GM21360 (cell line): ENCODE measurements around the gene NR6A1.

Experiments used
- ATAC-seq: cut with Tn5 transposase; IDR thresholded peaks from one replicate; pipeline ENCODE4 v1.9.1; 2021; ENCODE audit warnings: mild to moderate bottlenecking, moderate library complexity; ENCODE audit not compliant: unreplicated experiment

NR6A1 gene

DNA sequence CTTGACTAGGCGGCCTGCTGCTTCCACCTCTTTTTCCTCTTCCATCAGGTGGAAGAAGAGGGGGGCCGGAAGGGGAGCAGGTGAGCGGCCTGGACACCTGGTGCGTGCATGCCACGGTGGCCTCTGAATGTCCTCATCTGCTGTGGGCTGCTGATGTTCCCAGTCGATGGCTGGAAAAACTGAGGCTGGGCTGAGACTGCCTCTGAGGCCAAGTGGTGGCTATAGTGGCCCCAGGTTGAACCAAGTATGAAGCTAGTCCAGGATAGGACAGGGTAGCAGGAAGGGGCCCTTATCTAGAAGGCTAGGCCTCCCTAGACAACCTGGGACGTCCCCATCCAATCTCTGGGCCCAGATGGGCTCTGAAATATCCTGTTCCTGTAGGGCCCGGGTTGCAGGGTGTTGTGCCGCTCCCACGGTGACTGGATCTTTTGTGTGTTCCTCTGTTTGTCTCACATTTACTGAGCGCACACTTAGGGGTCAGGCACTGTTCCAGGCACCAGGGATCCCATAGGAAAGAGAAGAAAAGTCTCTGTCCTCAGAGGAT, 263.2 kb downstream of the NR6A1 start:
- no peak for ATAC-seq

GRCh38 chr9:124506931-124507879, 263.9 kb downstream of the NR6A1 start, which contains the start of gene NR5A1:
TSS of gene NR5A1 (minus strand) at chr9:124507399. CDS start at chr9:124503395, 4,004 bp downstream.
- ATAC-seq = no peak

DNA sequence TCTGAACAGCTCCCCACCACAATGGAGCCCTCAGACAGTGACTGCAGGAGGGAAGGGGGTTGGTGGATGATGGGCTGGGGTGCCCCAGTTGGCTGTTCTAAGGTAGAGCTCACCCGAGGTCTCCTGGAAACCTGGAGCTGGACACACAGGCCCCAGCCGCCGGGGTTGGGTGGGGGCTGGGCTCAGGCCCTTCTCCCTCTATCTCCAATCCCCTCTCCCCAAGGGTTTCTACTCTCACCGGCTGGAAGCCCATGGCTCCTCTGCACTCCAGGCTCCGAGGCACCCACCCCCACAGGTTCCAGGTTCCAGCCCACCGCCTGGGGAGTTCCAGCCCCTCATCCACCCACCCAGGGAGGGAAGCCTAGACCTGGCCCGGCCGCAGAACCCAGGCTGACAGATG, 264.7 kb downstream of the NR6A1 start:
- no peak for ATAC-seq

DNA sequence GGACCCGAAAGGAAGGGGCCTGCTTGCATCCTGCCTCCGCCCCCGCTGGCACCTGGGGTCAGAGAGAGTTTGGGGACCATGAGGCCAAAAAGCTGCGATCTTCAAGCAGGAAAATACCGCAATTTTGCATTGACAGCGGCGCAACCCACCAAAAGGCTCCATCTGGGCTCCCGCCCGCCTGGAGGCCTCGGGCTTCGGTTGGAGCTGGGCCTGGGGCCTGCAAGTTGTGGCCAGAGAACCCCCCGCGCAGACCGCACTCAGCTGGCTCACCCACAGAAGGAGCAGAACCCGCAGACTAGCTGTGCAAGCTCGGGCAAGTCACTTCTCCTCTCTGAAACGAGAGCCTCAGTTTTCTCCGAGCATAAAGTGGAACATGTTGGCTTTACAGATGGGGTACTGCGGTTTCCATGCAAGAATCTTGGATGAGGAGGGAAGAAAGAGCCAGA, 265.2 kb downstream of the NR6A1 start:
- ATAC-seq = no peak

GRCh38 chr9:124505006-124505900, 265.9 kb downstream of the NR6A1 start:
- ATAC-seq = no peak

DNA sequence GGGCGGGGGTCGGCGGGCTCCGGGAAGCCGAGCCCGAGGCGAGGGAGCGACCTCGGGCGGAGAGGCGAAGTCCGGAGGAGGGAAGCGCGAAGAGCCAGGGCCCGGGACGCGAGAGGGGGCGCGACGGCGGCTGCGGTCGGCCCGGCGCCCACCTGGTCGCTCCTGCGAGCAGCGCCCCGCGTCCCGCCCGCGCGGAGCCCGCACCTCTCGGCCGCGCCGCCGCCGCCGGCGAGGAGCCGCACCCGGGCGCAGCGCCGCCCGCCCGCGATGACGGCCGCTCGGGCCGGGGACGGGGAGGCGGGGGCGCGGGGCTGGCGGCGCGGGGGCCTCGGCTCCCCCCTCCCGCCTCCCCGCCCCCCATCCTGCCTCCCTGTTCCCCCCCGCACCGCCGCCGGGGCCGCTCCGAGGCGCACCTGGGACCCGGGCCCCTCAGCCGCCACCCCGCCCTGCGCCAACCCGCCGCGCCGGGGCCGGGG, 266.5 kb downstream of the NR6A1 start:
- ATAC-seq = no peak

- no peak for ATAC-seq
These were observed 267.2 kb downstream of the NR6A1 start for GRCh38 chr9:124503713-124504529.

DNA sequence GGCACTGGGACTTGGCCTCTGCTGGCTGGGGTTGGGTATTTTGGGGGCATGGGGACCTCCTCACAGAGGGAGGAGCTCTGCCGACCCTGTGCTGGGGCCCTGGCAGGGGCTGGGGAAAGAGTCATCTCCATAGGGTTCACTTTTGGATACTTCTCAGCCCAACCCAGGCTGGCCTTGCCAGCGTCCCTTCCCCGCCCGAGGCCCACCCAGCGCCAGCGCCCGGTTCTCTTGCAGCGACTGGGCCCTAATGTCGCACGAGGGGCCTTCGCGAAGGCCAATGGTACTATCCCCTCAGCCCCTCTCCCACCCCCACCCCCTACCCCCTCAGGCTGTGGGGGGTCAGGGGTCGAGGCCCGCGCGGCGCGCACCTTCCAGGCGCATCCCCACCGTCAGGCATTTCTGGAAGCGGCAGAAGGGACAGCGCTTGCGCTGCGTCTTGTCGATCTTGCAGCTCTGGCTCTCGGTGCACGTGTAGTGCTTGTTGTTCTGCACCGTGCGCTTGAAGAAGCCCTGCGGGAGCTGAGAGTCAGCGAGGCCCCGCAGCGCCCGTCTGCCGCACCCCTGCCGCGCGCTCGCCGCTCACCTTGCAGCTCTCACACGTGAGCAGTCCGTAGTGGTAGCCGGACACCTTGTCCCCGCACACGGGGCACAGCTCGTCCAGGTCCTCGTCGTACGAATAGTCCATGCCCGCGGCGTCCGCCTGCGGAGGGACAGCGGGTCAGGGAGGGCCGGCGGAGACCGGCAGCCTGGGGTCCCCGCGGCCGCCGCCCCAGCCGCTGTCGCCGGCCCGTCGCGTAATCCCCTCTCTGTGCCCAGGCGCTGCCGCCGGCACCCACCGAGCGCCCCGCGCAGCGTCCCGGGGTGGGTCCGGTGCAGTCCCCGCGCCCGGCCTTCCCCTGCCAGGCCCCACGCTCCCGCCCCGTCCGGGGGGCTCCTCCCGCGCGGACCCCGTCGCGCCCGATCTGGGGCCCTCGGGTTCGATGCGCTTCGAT, 268.1 kb downstream of the NR6A1 start:
- ATAC-seq = no peak

GRCh38 chr9:124501771-124502320, 269.3 kb downstream of the NR6A1 start:
- ATAC-seq = no peak

GRCh38 chr9:124500796-124501611, 270.1 kb downstream of the NR6A1 start:
- no peak for ATAC-seq

DNA sequence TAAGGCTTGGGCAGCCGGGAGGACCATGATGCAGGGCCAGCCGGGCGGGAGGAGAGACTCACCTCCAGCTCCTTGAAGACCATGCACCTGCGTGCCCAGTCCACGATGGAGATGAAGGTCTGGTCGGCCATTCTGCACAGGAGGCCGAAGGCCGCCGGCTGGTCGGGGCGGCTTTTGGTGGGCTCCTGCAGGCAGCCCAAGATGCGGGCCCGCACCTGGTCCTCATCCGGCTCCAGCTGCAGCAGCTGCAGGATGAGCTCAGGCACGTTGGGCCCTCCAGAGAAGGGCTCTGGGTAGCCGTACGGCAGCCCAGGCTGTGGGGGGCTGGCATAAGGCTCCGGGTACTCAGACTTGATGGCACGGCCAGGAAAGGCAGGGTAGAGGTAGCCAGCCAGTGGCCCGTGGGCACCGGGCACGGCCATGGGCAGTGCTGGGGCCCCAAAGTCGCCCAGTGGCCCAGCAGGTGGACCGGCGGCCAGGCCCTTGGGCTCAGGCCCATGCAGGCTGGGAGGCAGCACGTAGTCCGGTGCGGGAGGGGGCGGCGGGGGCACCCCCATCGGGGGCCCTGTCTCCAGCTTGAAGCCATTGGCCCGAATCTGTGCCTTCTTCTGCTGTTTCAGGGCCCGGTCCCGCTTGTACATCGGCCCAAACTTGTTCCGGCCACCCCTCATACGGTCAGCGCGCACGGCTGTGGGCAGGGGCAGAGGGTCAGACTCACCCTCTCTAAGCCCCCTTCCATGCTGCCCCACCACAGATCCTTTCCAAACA, 270.9 kb downstream of the NR6A1 start:
- ATAC-seq = no peak

DNA sequence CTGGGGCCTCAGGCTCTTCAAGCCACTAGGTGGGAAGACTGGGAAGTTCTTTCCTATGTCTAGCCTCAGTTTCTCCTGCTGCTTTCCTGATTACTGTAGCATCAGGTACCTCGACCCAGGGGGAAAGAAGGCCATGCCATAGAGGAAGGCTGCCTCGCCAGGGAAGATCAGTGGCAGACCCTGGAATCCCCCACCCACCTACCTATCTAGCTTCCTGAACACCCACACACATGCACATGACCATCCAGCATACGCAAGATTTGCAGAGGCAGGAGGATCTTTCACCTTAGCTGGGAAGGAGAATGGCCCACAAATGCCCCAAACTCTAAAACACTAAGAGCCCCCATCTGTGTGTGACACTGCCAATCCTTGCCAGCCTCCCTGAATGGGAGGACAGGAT, 271.9 kb downstream of the NR6A1 start:
- ATAC-seq = peak; percentile 41

GRCh38 chr9:124498499-124499146, 272.5 kb downstream of the NR6A1 start:
- no peak for ATAC-seq

GRCh38 chr9:124498040-124498439, 273.1 kb downstream of the NR6A1 start:
- ATAC-seq = no peak

DNA sequence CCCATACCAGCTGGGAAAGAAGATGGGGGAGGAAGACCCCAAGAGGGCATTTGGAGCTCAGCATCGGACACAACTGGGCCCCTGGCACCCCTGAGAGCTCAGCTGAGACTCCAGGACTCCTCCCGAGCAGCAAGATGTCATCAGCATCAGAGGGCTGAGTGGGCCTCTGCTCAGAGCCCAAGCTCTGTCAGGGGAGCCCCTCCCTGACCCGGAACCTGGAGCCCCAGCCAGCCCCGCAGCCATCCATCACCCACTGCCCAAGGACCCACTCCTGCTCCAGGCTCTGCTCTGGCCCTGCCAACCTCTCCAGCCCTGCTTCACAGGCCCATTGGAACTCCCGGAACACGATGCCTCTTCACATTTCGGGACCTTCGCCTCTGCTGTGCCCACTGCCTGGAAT, 273.7 kb downstream of the NR6A1 start:
- no peak for ATAC-seq

- ATAC-seq = no peak
These were observed 274.6 kb downstream of the NR6A1 start for GRCh38 chr9:124496463-124496862.

- no peak for ATAC-seq
These were observed 275.0 kb downstream of the NR6A1 start for GRCh38 chr9:124496075-124496449.
